C4-2B (cell line): ENCODE results near the gene HDAC1.
"Not testable (repeated sequence)": the region's sequence is repeated elsewhere in the genome, so short reads cannot be mapped to it uniquely, and the experiment has no call there.

Experiments used
- ZFX ChIP-seq: fragments of 450-650 bp; IDR thresholded peaks from 2 replicates; pipeline ENCODE4 v1.6.1; 2017
- TF ChIP-seq, protein P1 (sequence below): fragments of 450-650 bp; conservative IDR thresholded peaks from 2 replicates; pipeline ENCODE4 v1.5.1; 2017; ENCODE audit warnings: mild to moderate bottlenecking

DNA sequence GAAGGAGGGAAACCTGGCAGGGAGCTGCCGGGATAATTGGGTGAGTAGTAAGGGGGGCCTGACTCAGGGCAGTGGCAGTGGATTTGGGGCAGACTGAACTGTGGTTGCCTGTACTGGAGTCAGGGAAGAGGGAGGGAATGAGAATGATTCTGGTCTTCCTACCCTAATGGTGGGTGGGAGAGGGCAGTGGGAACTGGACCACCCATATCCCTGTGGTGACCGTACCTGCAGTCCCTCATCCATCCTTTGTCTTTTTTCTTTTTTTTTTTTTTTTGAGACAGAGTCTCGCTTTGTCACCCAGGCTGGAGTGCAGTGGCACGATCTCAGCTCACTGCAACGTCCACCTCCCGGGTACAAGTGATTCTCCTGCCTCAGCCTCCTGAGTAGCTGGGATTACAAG is 63.9 kb downstream of the HDAC1 start:
- TF ChIP-seq, protein P1, sequence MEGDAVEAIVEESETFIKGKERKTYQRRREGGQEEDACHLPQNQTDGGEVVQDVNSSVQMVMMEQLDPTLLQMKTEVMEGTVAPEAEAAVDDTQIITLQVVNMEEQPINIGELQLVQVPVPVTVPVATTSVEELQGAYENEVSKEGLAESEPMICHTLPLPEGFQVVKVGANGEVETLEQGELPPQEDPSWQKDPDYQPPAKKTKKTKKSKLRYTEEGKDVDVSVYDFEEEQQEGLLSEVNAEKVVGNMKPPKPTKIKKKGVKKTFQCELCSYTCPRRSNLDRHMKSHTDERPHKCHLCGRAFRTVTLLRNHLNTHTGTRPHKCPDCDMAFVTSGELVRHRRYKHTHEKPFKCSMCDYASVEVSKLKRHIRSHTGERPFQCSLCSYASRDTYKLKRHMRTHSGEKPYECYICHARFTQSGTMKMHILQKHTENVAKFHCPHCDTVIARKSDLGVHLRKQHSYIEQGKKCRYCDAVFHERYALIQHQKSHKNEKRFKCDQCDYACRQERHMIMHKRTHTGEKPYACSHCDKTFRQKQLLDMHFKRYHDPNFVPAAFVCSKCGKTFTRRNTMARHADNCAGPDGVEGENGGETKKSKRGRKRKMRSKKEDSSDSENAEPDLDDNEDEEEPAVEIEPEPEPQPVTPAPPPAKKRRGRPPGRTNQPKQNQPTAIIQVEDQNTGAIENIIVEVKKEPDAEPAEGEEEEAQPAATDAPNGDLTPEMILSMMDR = not testable (repeated sequence)
- not testable (repeated sequence) for TF ChIP-seq ZFX
